Ascending aorta (tissue), 2 donors: Measurements from ENCODE around the gene POLR1G. TPM values are rescaled to one million over a fixed set of nuclear protein-coding genes. Genes with fewer than 3 reads are reported as not detected.

Source experiments
- DNase-seq, 2 donors: peaks; one replicate each; pipeline ENCODE4 v3.0.0-alpha.2; 2019; ENCODE audit warnings: low spot score in 2 of 2
- H3K27ac ChIP-seq, 2 donors: fragments of 200-600 bp; sonication (generic); one replicate each; pipeline ENCODE4 v1.5.1; 2016 to 2017; ENCODE audit warnings: mild to moderate bottlenecking in 1 of 2
- H3K27me3 ChIP-seq: fragments of 200-600 bp; sonication (generic); one replicate; pipeline ENCODE4 v1.5.1; 2017
- H3K36me3 ChIP-seq, 2 donors: fragments of 200-600 bp; sonication (generic); one replicate each; pipeline ENCODE4 v1.5.1; 2016
- H3K4me1 ChIP-seq, 2 donors: fragments of 200-600 bp; sonication (generic); one replicate each; pipeline ENCODE4 v1.5.1; 2016 to 2017; ENCODE audit warnings: mild to moderate bottlenecking in 1 of 2
- H3K4me3 ChIP-seq, 2 donors: fragments of 200-600 bp; sonication (generic); one replicate each; pipeline ENCODE4 v1.5.1; 2016 to 2017; ENCODE audit warnings: mild to moderate bottlenecking in 1 of 2
- H3K9me3 ChIP-seq, 2 donors: fragments of 200-600 bp; sonication (generic); one replicate each; pipeline ENCODE4 v1.5.1; 2016
- intact Hi-C: fragments of 100-400 bp; cut with DNase I; formaldehyde crosslinking; loops from one replicate; pipeline ENCODE4 v1.15.1; 2023
- total RNA-seq: library from RNA; depleted of rRNA; stranded (reverse); fragments of >200 nt; gene quantifications from one replicate; pipeline ENCODE4 v1.1.0, GENCODE V29; 2016
- TF ChIP-seq, protein P1 (sequence below), 3 experiments: fragments of 200-600 bp in 2 of 3; fragments of 450-650 bp in 1 of 3; sonication (generic) in 2 of 3; IDR thresholded peaks; one replicate each; pipeline ENCODE4 v1.5.1; 2016 to 2019; ENCODE audit warnings: antibody characterized with exemption in 3 of 3, mild to moderate bottlenecking in 1 of 3, moderate library complexity in 1 of 3

POLR1G gene
- total RNA-seq, 1 donor from 2014 or later, result 3.7 TPM

GRCh38 chr19:45402298-45403061 is 4.0 kb upstream of the POLR1G start:
- intact Hi-C loops, result no loop called here
- Histone ChIP-seq H3K36me3 (no peaks in the 10 kb centered on the region), H3K4me3 (peak overlapping the region; percentile 29 to 68), H3K27me3 (no peaks in the 10 kb centered on the region), H3K4me1 (peaks cover 8 to 34% of the 10 kb centered on the region in 2 donors), H3K27ac (peak overlapping the region; percentile 34 to 48), H3K9me3 (no peaks in the 10 kb centered on the region)
- DNase-seq, result no peak
- TF ChIP-seq, protein P1, sequence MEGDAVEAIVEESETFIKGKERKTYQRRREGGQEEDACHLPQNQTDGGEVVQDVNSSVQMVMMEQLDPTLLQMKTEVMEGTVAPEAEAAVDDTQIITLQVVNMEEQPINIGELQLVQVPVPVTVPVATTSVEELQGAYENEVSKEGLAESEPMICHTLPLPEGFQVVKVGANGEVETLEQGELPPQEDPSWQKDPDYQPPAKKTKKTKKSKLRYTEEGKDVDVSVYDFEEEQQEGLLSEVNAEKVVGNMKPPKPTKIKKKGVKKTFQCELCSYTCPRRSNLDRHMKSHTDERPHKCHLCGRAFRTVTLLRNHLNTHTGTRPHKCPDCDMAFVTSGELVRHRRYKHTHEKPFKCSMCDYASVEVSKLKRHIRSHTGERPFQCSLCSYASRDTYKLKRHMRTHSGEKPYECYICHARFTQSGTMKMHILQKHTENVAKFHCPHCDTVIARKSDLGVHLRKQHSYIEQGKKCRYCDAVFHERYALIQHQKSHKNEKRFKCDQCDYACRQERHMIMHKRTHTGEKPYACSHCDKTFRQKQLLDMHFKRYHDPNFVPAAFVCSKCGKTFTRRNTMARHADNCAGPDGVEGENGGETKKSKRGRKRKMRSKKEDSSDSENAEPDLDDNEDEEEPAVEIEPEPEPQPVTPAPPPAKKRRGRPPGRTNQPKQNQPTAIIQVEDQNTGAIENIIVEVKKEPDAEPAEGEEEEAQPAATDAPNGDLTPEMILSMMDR (IDR thresholded peaks at IDR 0.05), result peak in 2 of 3 experiments; percentile 34 to 43

DNA sequence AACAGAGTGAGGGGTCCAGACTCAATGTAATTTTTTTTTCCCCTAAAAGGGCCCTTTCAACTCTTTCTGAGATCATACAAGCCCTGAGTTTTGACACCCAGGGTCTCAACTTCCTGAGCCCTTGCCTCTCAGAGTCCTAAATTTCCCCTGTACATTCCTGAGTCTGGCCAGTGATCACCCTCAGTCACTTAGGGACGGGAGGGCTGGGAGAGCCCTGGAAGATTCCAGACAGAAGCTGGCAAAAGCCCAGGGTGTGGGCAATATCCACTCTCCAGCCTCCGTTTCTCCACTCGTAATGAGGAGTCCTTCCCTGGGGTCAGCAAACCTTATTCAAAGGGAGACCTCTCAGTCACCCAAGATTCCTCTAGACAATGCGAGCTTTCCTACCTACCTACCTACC is 3.2 kb upstream of the POLR1G start:
- H3K4me1 ChIP-seq, result peaks cover 8 to 32% of the 10 kb centered on the region in 2 donors
- H3K9me3 ChIP-seq, result no peaks in the 10 kb centered on the region
- H3K27ac ChIP-seq, result peak overlapping the region in 1 of 2 donors; percentile 93
- intact Hi-C loops, result no loop called here
- H3K27me3 ChIP-seq, result no peaks in the 10 kb centered on the region
- TF ChIP-seq, protein P1 (IDR thresholded peaks at IDR 0.05), result no peak
- peak overlapping the region; percentile 68 to 86 for H3K4me3 ChIP-seq
- DNase-seq, result no peak
- no peaks in the 10 kb centered on the region for H3K36me3 ChIP-seq

- Histone ChIP-seq H3K4me3 (peak overlapping the region; percentile 68 to 86), H3K36me3 (no peaks in the 10 kb centered on the region), H3K4me1 (peaks cover 8 to 28% of the 10 kb centered on the region in 2 donors), H3K9me3 (no peaks in the 10 kb centered on the region), H3K27me3 (no peaks in the 10 kb centered on the region), H3K27ac (peak overlapping the region; percentile 93 to 97)
- DNase-seq, result peak in 1 of 2 donors; percentile 85
- TF ChIP-seq, protein P1 (IDR thresholded peaks at IDR 0.05), result peak; percentile 33 to 53 (median 46)
- intact Hi-C loops, result loop anchor here (2.0 kb wide), 1 partner anchor 33 kb away; the partner anchor contains the start of gene ERCC2
Measured at GRCh38 chr19:45403781-45404556, 2.5 kb upstream of the POLR1G start.

DNA sequence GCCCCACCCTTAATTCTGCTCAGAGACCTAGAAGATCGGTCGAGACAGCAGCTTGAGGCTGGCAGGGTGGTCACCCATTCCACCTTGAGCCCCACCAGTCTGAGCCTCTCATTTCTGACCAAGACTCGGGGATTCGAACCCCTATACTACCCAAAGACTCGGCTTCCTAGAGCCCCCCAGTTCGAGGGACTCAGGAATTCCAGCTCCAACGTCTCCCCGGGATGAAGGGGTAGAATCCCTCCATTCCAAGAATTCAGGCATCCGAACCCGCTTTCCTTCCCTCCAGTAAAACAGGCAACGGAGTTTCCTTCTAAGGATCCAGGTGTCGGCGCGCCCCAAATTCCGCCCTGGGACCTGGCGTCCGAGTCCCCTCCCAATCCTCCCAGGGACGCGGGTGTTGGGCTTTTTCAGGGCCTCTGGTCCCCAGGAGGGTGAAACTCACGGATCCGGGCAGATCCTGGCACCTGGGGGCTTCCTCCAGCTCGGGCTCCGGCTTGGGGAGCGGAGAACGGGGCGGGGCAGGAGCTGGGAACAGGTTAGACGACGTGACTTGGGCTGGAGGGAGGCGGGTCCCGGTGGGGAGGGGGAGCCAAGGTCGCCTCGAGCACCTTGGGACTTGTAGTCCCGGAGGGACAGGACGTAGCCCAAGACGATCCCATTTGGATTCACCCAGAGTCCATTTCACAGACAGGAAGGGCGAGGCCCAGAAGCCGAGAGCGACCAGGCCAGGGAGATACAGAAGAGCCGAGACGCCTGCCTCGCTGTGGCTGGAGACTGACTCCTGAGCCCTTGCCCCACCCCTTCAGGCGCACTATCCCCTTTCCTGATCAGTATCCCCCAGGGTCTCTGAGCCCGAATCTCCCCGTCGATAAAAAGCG is 1.6 kb upstream of the POLR1G start, which contains the start of gene PPP1R13L:
TSS of gene PPP1R13L (minus strand) at position 513 of the 878 bp plus-strand sequence. CDS start 6,751 bp downstream, outside the sequence.
- peak; percentile 69 to 91 for DNase-seq
- intact Hi-C loops, result loop anchor here (1.0 to 5.0 kb wide), 3 partner anchors 20 to 312 kb away; partner anchors contain the start of genes ERCC2 and PPP1R37
- H3K27ac ChIP-seq, result peak within 1 kb of the TSS; percentile 93 to 97
- peak within 1 kb of the TSS; percentile 68 to 86 for H3K4me3 ChIP-seq
- H3K9me3 ChIP-seq, result no peaks in the 10 kb centered on the region
- peaks cover 8 to 28% of the 10 kb centered on the region in 2 donors for H3K4me1 ChIP-seq
- no peaks in the 10 kb centered on the region for H3K27me3 ChIP-seq
- H3K36me3 ChIP-seq, result no peaks in the 10 kb centered on the region
- TF ChIP-seq, protein P1 (IDR thresholded peaks at IDR 0.05), result no peak
